PC-9 (cell line): ENCODE data around the gene IRF8. TPM values are rescaled to one million over a fixed set of nuclear protein-coding genes. Genes with fewer than 3 reads are reported as not detected.

Experiments used
- BruUV-seq: library from RNA; stranded (reverse); fragments of 400-500 nt; replicated peaks from 2 replicates; lab custom pipeline; 2021; lab: Mats Ljungman, UMichigan
- CTCF ChIA-PET: fragments of 300-600 bp; sonication (Branson Sonifier 250); formaldehyde crosslinking; loops from one replicate; lab custom pipeline; 2022; ENCODE audit warnings: antibody characterized with exemption; lab: Charles Lee
- POLR2A ChIA-PET: fragments of 300-600 bp; sonication (Branson Sonifier 250); formaldehyde crosslinking; loops from one replicate; lab custom pipeline; 2022; ENCODE audit warnings: antibody characterized with exemption; ENCODE audit not compliant: unreplicated experiment; lab: Charles Lee
- DNase-seq, 2 experiments: peaks; one replicate each; pipeline versions ENCODE4 v3.0.0 to v3.0.0-alpha.2; 2015 to 2022; ENCODE audit warnings: mixed read lengths in 1 of 2
- H2AFZ ChIP-seq: fragments of 200-600 bp; sonication (generic); 2 replicates; pipeline ENCODE4 v1.8.1; 2017; ENCODE audit warnings: antibody characterized with exemption
- H3F3A ChIP-seq: fragments of 200-600 bp; sonication (generic); 2 replicates; pipeline ENCODE4 v1.8.1; 2017; ENCODE audit warnings: antibody characterized with exemption, mild to moderate bottlenecking, low read depth; ENCODE audit not compliant: insufficient read depth
- H3K27ac ChIP-seq: fragments of 200-600 bp; sonication (generic); 2 replicates; pipeline ENCODE4 v1.6.1; 2016; ENCODE audit warnings: mixed run types
- H3K27me3 ChIP-seq: fragments of 200-600 bp; sonication (generic); 2 replicates; pipeline ENCODE4 v1.6.1; 2016; ENCODE audit warnings: low read depth, mixed run types; ENCODE audit not compliant: insufficient read depth
- H3K36me3 ChIP-seq: fragments of 200-600 bp; sonication (generic); 2 replicates; pipeline ENCODE4 v1.6.1; 2016; ENCODE audit warnings: low read depth, mixed run types
- H3K4me1 ChIP-seq: fragments of 200-600 bp; sonication (generic); replicated peaks from 2 replicates; pipeline ENCODE4 v1.6.1; 2016; ENCODE audit warnings: mixed run types; ENCODE audit not compliant: insufficient read depth
- H3K4me2 ChIP-seq: fragments of 200-600 bp; sonication (generic); 2 replicates; pipeline ENCODE4 v1.6.1; 2017; ENCODE audit warnings: mixed run types
- H3K4me3 ChIP-seq: fragments of 200-600 bp; sonication (generic); 2 replicates; pipeline ENCODE4 v1.6.1; 2016; ENCODE audit warnings: mixed run types
- H3K79me2 ChIP-seq: fragments of 200-600 bp; sonication (generic); 2 replicates; pipeline ENCODE4 v1.6.1; 2017; ENCODE audit warnings: low read depth, mixed run types
- H3K9me2 ChIP-seq: fragments of 200-600 bp; sonication (generic); 2 replicates; pipeline ENCODE4 v1.8.1; 2017; ENCODE audit warnings: mild to moderate bottlenecking; ENCODE audit not compliant: insufficient read depth
- H3K9me3 ChIP-seq: fragments of 200-600 bp; sonication (generic); 2 replicates; pipeline ENCODE4 v1.8.1; 2016; ENCODE audit warnings: low read depth; ENCODE audit not compliant: insufficient read depth
- H4K20me1 ChIP-seq: fragments of 200-600 bp; sonication (generic); 2 replicates; pipeline ENCODE4 v1.8.1; 2017; ENCODE audit not compliant: insufficient read depth
- CTCF ChIP-seq: fragments of 200-600 bp; sonication (generic); conservative IDR thresholded peaks from 2 replicates; pipeline ENCODE4 v1.6.1; 2017; ENCODE audit warnings: mixed run types, antibody characterized with exemption, mild to moderate bottlenecking, moderate library complexity
- EZH2 ChIP-seq: fragments of 200-600 bp; sonication (generic); IDR thresholded peaks from 2 replicates; pipeline ENCODE4 v1.8.0; 2017; ENCODE audit warnings: antibody characterized with exemption, low read depth
- intact Hi-C: fragments of 100-400 bp; cut with micrococcal nuclease; formaldehyde crosslinking; loops from one replicate; pipeline ENCODE4 v1.10.0; 2022; ENCODE audit not compliant: unreplicated experiment
- total RNA-seq: library from RNA; stranded (reverse); gene quantifications from 2 replicates; pipeline ENCODE4 v1.2.3, GENCODE V29; 2021

IRF8 gene
- total RNA-seq, 1 experiment from 2014 or later = not detected

GRCh38 chr16:85908444-85908843 is 9.5 kb downstream of the IRF8 start:
- Histone ChIP-seq H3F3A (no peaks in the 10 kb centered on the region), H3K27ac (no peak overlapping the region), H3K79me2 (no peaks in the 10 kb centered on the region), H4K20me1 (no peaks in the 10 kb centered on the region), H3K9me3 (peaks cover 7% of the 10 kb centered on the region; the same call in 1 of the 2 replicates), H3K4me3 (no peak overlapping the region), H3K36me3 (no peaks in the 10 kb centered on the region), H3K27me3 (peaks cover 98% of the 10 kb centered on the region), H2AFZ (no peak overlapping the region), H3K4me1 (no peaks in the 10 kb centered on the region), H3K9me2 (no peaks in the 10 kb centered on the region), H3K4me2 (no peak overlapping the region)
- TF ChIP-seq EZH2 (no peak), CTCF (no peak)
- no TSS peak for BruUV-seq
- intact Hi-C loops = no loop called here
- ChIA-PET CTCF (no interaction called here), POLR2A (no interaction called here)
- no peak for DNase-seq

GRCh38 chr16:85908889-85909589 is 10.1 kb downstream of the IRF8 start:
- no TSS peak for BruUV-seq
- Histone ChIP-seq H3K27me3 (peaks cover 98% of the 10 kb centered on the region), H4K20me1 (no peaks in the 10 kb centered on the region), H3K27ac (no peak overlapping the region), H3K4me3 (no peak overlapping the region), H3K4me2 (no peak overlapping the region), H3K36me3 (no peaks in the 10 kb centered on the region), H3F3A (no peaks in the 10 kb centered on the region), H3K9me3 (peaks cover 7% of the 10 kb centered on the region; the same call in 1 of the 2 replicates), H3K79me2 (no peaks in the 10 kb centered on the region), H3K4me1 (no peaks in the 10 kb centered on the region), H2AFZ (no peak overlapping the region), H3K9me2 (no peaks in the 10 kb centered on the region)
- TF ChIP-seq EZH2 (no peak), CTCF (no peak)
- intact Hi-C loops = no loop called here
- ChIA-PET POLR2A (no interaction called here), CTCF (no interaction called here)
- DNase-seq = no peak

- CTCF ChIA-PET = no interaction called here
- H3K4me2 ChIP-seq = no peak overlapping the region
- no peak overlapping the region for H2AFZ ChIP-seq
- intact Hi-C loops = no loop called here
- no TSS peak for BruUV-seq
- TF ChIP-seq EZH2 = no peak
- TF ChIP-seq CTCF = no peak
- H3K27me3 ChIP-seq = peaks cover 98% of the 10 kb centered on the region
- no peaks in the 10 kb centered on the region for H3K4me1 ChIP-seq
- no peaks in the 10 kb centered on the region for H3F3A ChIP-seq
- no peak for DNase-seq
- H3K79me2 ChIP-seq = no peaks in the 10 kb centered on the region
- POLR2A ChIA-PET = no interaction called here
- no peaks in the 10 kb centered on the region for H3K9me2 ChIP-seq
- no peak overlapping the region for H3K4me3 ChIP-seq
- H3K9me3 ChIP-seq = peaks cover 7% of the 10 kb centered on the region; the same call in 1 of the 2 replicates
- no peaks in the 10 kb centered on the region for H3K36me3 ChIP-seq
- no peaks in the 10 kb centered on the region for H4K20me1 ChIP-seq
- no peak overlapping the region for H3K27ac ChIP-seq
Observed at GRCh38 chr16:85909932-85910853, 11.2 kb downstream of the IRF8 start.
